Measurements from ENCODE around the gene WSB2. TPM values are rescaled to one million over a fixed set of nuclear protein-coding genes. Genes with fewer than 3 reads are reported as not detected.
A peak's percentile ranks its signal among the peaks of the same experiment; 100 is the strongest.

WSB2 gene
- total and polyA plus RNA-seq, 10 of the 15 experiments (the other 5 are each of a cell fraction or from before 2014, with no cell fraction given) = 18.3 to 82.6 (median 43.7) TPM

DNA sequence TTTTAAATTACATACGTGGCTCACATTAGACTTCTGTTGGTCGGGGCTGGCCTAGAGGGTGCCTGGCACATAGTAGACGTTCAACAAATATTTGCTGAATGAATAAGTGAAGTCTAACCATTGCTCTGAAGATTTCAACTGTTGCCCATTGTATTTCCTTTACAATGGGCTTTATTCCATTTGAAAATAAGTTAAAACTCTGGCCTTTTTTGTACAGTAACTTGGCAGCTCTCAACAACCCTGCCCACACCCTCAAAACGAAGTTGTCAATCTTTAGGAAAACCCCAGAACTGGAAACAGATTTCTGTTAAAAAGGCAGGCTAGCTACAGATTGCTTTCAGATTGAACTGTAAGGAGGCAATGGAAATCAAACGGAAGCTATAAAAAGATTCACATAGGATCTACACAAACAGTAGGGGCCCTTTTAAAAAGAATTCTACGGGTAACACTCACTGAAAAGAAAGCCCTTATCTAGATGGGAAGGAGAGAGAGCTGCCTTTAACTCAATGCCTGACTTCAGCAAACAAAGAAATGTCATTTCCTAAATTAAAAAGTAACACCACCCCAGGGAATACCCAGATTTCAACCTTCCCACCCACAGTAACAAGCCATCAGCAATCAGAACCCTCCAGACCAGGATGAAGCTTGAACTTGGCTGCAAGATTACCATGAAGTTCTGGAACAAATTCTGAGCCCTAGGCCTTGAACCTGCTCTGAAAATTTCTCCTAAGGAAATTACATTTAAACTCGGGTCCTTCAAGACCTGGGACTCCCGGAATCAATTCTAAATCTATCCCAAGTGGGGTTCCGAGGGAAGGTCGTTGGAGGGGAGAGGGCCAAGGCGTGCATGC, 1.4 kb downstream of the WSB2 start:
- H3K9ac ChIP-seq (ENCODE audit: control insufficient read depth, insufficient read depth, low read length) = peak overlapping the region; percentile 79
- TF ChIP-seq FOXK2 (IDR thresholded peaks at IDR 0.05) = no peak
- TF ChIP-seq POLR2AphosphoS5 (IDR thresholded peaks at IDR 0.05; ENCODE audit: low read length) = no peak
- no peak for TF ChIP-seq SMAD1 (IDR thresholded peaks at IDR 0.05; ENCODE audit: low read depth, partially characterized antibody)
- TF ChIP-seq SUZ12 (IDR thresholded peaks at IDR 0.05; ENCODE audit: unreplicated experiment) = no peak
- TF ChIP-seq RB1 (IDR thresholded peaks at IDR 0.05; ENCODE audit: borderline replicate concordance) = no peak
- no peak for TF ChIP-seq ETV6 (conservative IDR thresholded peaks at IDR 0.05 in 1 of 2, IDR thresholded peaks at IDR 0.05 in 1 of 2; ENCODE audit: borderline replicate concordance in 1 of 2, low read depth in 1 of 2)
- no peak for TF ChIP-seq SMARCA5 (IDR thresholded peaks at IDR 0.05)
- TF ChIP-seq, protein P1, sequence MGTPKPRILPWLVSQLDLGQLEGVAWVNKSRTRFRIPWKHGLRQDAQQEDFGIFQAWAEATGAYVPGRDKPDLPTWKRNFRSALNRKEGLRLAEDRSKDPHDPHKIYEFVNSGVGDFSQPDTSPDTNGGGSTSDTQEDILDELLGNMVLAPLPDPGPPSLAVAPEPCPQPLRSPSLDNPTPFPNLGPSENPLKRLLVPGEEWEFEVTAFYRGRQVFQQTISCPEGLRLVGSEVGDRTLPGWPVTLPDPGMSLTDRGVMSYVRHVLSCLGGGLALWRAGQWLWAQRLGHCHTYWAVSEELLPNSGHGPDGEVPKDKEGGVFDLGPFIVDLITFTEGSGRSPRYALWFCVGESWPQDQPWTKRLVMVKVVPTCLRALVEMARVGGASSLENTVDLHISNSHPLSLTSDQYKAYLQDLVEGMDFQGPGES (IDR thresholded peaks at IDR 0.05) = no peak
- no peak for TF ChIP-seq HCFC1 (IDR thresholded peaks at IDR 0.05; ENCODE audit: low read length)
- H3K36me3 ChIP-seq (ENCODE audit: control insufficient read depth in 2 of 2, insufficient read depth in 2 of 2, low read length in 1 of 2) = no peaks in the 10 kb centered on the region
- peaks cover 5% of the 10 kb centered on the region; the same call in 1 of the 2 replicates for H3K4me1 ChIP-seq (ENCODE audit: control insufficient read depth, insufficient read depth, low read length)
- H3K27ac ChIP-seq (ENCODE audit: control insufficient read depth, insufficient read depth) = peak overlapping the region; percentile 66
- FAIRE-seq (peak; percentile 13), DNase-seq (ENCODE audit: low read depth, low spot score) (no peak), ATAC-seq (no peak)
- no peaks in the 10 kb centered on the region for H3K9me3 ChIP-seq (replicated peaks; ENCODE audit: control insufficient read depth, insufficient read depth, low read length)
- peaks cover 34% of the 10 kb centered on the region for H3K79me2 ChIP-seq (ENCODE audit: control insufficient read depth, insufficient read depth, low read length)
- POLR2A ChIA-PET = interaction anchor here (0.6 to 1.1 kb wide), 2 partner anchors 76 to 1334 kb away, joined by 3 read pairs; partner anchors contain the start of gene PEBP1
- WGBS (ENCODE audit: insufficient coverage, insufficient replicate concordance, low lambda C conversion rate, missing lambda C conversion rate) = 66% methylated on average over 11 of the region's 11 CpGs
- no peak overlapping the region; the same call in 1 of the 2 replicates for H2AFZ ChIP-seq (ENCODE audit: control insufficient read depth, low read depth, low read length)
- in situ Hi-C loops (cut with MboI) (loop anchor here (5.0 kb wide), 1 partner anchor 182 kb away; no protein-coding TSS in a partner anchor), intact Hi-C loops (cut with micrococcal nuclease; ENCODE audit: unreplicated experiment) (loop anchor here (2.0 kb wide), 1 partner anchor 317 kb away; the partner anchor contains the start of gene SUDS3)
- SMC1A ChIA-PET (ENCODE audit: uncharacterized antibody, unreplicated experiment) = interaction anchor here (0.6 to 4.6 kb wide), 6 partner anchors 11 to 315 kb away, joined by 3 to 28 read pairs (median 3); no protein-coding TSS in a partner anchor
- H3K4me3 ChIP-seq = peak overlapping the region; percentile 90
- no peaks in the 10 kb centered on the region for H4K20me1 ChIP-seq (ENCODE audit: control insufficient read depth, insufficient read depth)
- CTCF ChIA-PET = interaction anchor here (0.9 to 1.3 kb wide), 5 partner anchors 12 to 316 kb away, joined by 3 to 6 read pairs (median 4); partner anchors contain the start of gene SUDS3
- H3K4me2 ChIP-seq (ENCODE audit: control insufficient read depth, insufficient read depth) = peak overlapping the region; percentile 36
- no peaks in the 10 kb centered on the region for H3K27me3 ChIP-seq (replicated peaks in 1 of 2; ENCODE audit: control insufficient read depth in 2 of 2, insufficient read depth in 2 of 2, low read length in 1 of 2)
- RAD21 ChIA-PET (ENCODE audit: unreplicated experiment) = interaction anchor here (1.0 to 1.4 kb wide), 6 partner anchors 11 to 184 kb away, joined by 3 to 4 read pairs (median 4); no protein-coding TSS in a partner anchor
- BruUV-seq (replicated peaks) = no TSS peak
